Spleen (tissue), 13 donors: Measurements from ENCODE around the gene WHAMM. TPM values are rescaled to one million over a fixed set of nuclear protein-coding genes. Genes with fewer than 3 reads are reported as not detected.
A peak's percentile ranks its signal among the peaks of the same experiment; 100 is the strongest.

Experiments used
- DNase-seq: peaks from one replicate; pipeline ENCODE4 v3.0.0-alpha.2; 2020
- H3K27ac ChIP-seq, 8 donors: fragments of 200-600 bp; sonication (generic) in 7 of 8; 1 replicate in 4 of 8; 2 replicates in 4 of 8; pipeline versions ENCODE4 v1.5.0 to v1.8.0; 2016 to 2021; ENCODE audit warnings: inconsistent platforms in 4 of 8, mild to moderate bottlenecking in 4 of 8, moderate library complexity in 1 of 8
- H3K27me3 ChIP-seq, 7 donors: fragments of 200-600 bp; sonication (generic) in 6 of 7; replicated peaks in 1 of 7; 1 replicate in 4 of 7; 2 replicates in 3 of 7; pipeline versions ENCODE4 v1.5.0 to v1.8.0; 2016 to 2021; ENCODE audit warnings: inconsistent platforms in 3 of 7, mild to moderate bottlenecking in 1 of 7
- H3K36me3 ChIP-seq, 6 donors: fragments of 200-600 bp; sonication (generic) in 5 of 6; 1 replicate in 4 of 6; 2 replicates in 2 of 6; pipeline versions ENCODE4 v1.5.0 to v1.8.0; 2016 to 2021; ENCODE audit warnings: inconsistent platforms in 2 of 6
- H3K4me1 ChIP-seq, 6 donors: fragments of 200-600 bp; sonication (generic) in 5 of 6; 1 replicate in 3 of 6; 2 replicates in 3 of 6; pipeline versions ENCODE4 v1.5.0 to v1.8.0; 2016 to 2021; ENCODE audit warnings: inconsistent platforms in 3 of 6
- H3K4me3 ChIP-seq, 8 donors: fragments of 200-600 bp; sonication (generic) in 7 of 8; 1 replicate in 4 of 8; 2 replicates in 4 of 8; pipeline versions ENCODE4 v1.5.0 to v1.8.0; 2016 to 2021; ENCODE audit warnings: inconsistent platforms in 4 of 8, mild to moderate bottlenecking in 4 of 8, moderate library complexity in 2 of 8
- H3K9me3 ChIP-seq, 8 donors: fragments of 200-600 bp; sonication (generic) in 7 of 8; 1 replicate in 4 of 8; 2 replicates in 4 of 8; pipeline versions ENCODE4 v1.5.0 to v1.8.0; 2016 to 2021; ENCODE audit warnings: inconsistent platforms in 4 of 8
- POLR2A ChIP-seq, 3 donors: fragments of 450-650 bp; IDR thresholded peaks; one replicate each; pipeline ENCODE4 v1.5.1; 2017; ENCODE audit warnings: antibody characterized with exemption in 3 of 3, mild to moderate bottlenecking in 1 of 3
- POLR2AphosphoS5 ChIP-seq, 3 donors: sonication (generic); formaldehyde crosslinking; IDR thresholded peaks; one replicate each; pipeline ENCODE4 v1.5.1; 2017; ENCODE audit warnings: antibody characterized with exemption in 3 of 3
- WGBS, 5 donors: extraction: QIAGEN DNeasy Blood & Tissue Kit in 3 of 5; methylation state at CpG; one replicate each; pipeline versions ENCODE4 v1.1.5 to v1.1.7; 2013 to 2018; 5-methylcytosine and 5-hydroxymethylcytosine counted together
- intact Hi-C: fragments of 100-400 bp; cut with DNase I; formaldehyde crosslinking; loops from one replicate; pipeline ENCODE4 v1.15.0; 2023; ENCODE audit warnings: low total_unique reads
- long read RNA-seq, 2 donors: transcript quantifications; one replicate each; lab custom pipeline, GENCODE V29; 2026
- polyA plus RNA-seq, 3 donors: library from polyadenylated mRNA; stranded (reverse); fragments of 200-250 nt; gene quantifications; one replicate each; pipeline ENCODE4 v1.2.1, GENCODE V29; 2013
- total RNA-seq, 7 donors: library from RNA; depleted of rRNA in 3 of 7; stranded (reverse); fragments of >200 nt in 3 of 7; fragmentation: NEBNext Ultra II Directional in 4 of 7; extraction: Animal tissue kit (Norgen Biotek cat#: 25700) in 4 of 7; gene quantifications; one replicate each; pipeline versions ENCODE4 v1.1.0 to v1.2.1, GENCODE V29; 2016 to 2021
- TF ChIP-seq, protein P1 (sequence below), 11 experiments: fragments of 200-600 bp in 7 of 11; fragments of 450-650 bp in 4 of 11; sonication (generic) in 4 of 11; IDR thresholded peaks in 8 of 11; conservative IDR thresholded peaks in 3 of 11; 1 replicate in 7 of 11; 2 replicates in 4 of 11; pipeline versions ENCODE4 v1.4.0 to v1.8.0; 2016 to 2021; ENCODE audit warnings: antibody characterized with exemption in 11 of 11, inconsistent platforms in 4 of 11, mild to moderate bottlenecking in 1 of 11
- donor health status: healthy with polysubstance abuse.
- donor health status: DM: no; HTN: no; CAD: no; lungs with moderate emphysema.
- donor health status: DM: no; HTN: no; CAD: no.
- donor health status: Bipolar disorder and iron deficiency.
- donor health status: healthy.
- donor health status: DM: no; HTN: no; CAD: no.
- donor health status: DM: yes; HTN: yes; CAD: no.

WHAMM gene, protein sequence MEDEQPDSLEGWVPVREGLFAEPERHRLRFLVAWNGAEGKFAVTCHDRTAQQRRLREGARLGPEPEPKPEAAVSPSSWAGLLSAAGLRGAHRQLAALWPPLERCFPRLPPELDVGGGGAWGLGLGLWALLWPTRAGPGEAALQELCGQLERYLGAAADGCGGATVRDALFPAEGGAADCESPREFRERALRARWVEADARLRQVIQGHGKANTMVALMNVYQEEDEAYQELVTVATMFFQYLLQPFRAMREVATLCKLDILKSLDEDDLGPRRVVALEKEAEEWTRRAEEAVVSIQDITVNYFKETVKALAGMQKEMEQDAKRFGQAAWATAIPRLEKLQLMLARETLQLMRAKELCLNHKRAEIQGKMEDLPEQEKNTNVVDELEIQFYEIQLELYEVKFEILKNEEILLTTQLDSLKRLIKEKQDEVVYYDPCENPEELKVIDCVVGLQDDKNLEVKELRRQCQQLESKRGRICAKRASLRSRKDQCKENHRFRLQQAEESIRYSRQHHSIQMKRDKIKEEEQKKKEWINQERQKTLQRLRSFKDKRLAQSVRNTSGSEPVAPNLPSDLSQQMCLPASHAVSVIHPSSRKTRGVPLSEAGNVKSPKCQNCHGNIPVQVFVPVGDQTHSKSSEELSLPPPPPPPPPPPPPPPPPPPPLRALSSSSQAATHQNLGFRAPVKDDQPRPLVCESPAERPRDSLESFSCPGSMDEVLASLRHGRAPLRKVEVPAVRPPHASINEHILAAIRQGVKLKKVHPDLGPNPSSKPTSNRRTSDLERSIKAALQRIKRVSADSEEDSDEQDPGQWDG
- total RNA-seq (10 to 100 TPM; 10.8 to 14.1 (median 12.8) TPM), polyA plus RNA-seq (1 to 10 TPM; 3.3 to 5.7 (median 4.4) TPM)
- long read RNA-seq, donor 1, full-length matches to known transcripts = 1 of 24 reads
- long read RNA-seq, donor 1, partial matches to known transcripts = 23 of 24 reads
- long read RNA-seq, donor 1, other reads (novel, unspliced or antisense) = 0 of 24 reads
- long read RNA-seq, donor 2 = 0 reads

DNA sequence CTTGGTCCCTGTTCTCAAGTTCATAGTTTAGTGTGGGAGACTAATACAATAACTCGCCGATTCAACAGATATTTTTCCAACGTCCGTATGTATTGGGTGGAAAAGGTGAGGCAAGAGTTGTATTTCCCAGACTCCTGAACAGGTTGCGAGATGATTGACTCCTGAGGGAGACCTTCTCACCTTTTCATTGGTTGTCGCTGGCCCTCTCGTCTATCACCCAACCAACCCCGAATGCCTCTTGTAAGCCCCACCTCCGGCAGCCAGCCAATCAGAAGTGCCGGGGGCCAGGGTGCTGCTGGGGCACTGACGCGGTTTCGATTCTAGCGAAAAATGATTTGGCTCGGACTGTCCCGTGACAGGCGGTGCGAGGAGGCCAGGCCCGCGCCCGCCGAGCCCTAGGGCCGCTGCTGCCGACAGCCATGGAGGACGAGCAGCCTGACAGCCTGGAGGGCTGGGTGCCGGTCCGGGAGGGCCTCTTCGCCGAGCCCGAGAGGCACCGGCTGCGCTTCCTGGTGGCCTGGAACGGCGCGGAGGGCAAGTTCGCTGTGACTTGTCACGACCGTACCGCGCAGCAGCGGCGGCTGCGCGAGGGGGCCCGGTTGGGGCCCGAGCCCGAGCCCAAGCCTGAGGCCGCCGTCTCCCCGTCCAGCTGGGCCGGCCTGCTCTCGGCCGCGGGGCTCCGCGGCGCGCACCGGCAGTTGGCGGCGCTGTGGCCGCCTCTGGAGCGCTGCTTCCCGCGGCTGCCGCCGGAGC is at the start of gene WHAMM:
TSS of gene WHAMM (plus strand) at position 321 of the 753 bp plus-strand sequence. CDS start at position 420, 99 bp downstream.
- Histone ChIP-seq H3K9me3 (no peaks in the 10 kb centered on the region), H3K27ac (peak within 1 kb of the TSS; percentile 96 to 100 (median 100)), H3K36me3 (peaks cover 0 to 26% (median 11%) of the 10 kb centered on the region in 6 donors), H3K4me3 (peak within 1 kb of the TSS; percentile 85 to 95 (median 90)), H3K27me3 (no peaks in the 10 kb centered on the region), H3K4me1 (peaks cover 19 to 64% (median 39%) of the 10 kb centered on the region in 6 donors)
- WGBS, 5 donors = 0 to 1% (median 0%) methylated on average over 39 to 67 of the region's 67 CpGs
- TF ChIP-seq POLR2AphosphoS5 (IDR thresholded peaks at IDR 0.05) (peak; percentile 97 to 99 (median 99)), POLR2A (IDR thresholded peaks at IDR 0.05) (peak; percentile 83 to 94 (median 83))
- TF ChIP-seq, protein P1, sequence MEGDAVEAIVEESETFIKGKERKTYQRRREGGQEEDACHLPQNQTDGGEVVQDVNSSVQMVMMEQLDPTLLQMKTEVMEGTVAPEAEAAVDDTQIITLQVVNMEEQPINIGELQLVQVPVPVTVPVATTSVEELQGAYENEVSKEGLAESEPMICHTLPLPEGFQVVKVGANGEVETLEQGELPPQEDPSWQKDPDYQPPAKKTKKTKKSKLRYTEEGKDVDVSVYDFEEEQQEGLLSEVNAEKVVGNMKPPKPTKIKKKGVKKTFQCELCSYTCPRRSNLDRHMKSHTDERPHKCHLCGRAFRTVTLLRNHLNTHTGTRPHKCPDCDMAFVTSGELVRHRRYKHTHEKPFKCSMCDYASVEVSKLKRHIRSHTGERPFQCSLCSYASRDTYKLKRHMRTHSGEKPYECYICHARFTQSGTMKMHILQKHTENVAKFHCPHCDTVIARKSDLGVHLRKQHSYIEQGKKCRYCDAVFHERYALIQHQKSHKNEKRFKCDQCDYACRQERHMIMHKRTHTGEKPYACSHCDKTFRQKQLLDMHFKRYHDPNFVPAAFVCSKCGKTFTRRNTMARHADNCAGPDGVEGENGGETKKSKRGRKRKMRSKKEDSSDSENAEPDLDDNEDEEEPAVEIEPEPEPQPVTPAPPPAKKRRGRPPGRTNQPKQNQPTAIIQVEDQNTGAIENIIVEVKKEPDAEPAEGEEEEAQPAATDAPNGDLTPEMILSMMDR (IDR thresholded peaks at IDR 0.05 in 8 of 11, conservative IDR thresholded peaks at IDR 0.05 in 3 of 11) = peak in 2 of 11 experiments; percentile 12 to 19
- intact Hi-C loops = no loop called here
- DNase-seq = peak; percentile 98

DNA sequence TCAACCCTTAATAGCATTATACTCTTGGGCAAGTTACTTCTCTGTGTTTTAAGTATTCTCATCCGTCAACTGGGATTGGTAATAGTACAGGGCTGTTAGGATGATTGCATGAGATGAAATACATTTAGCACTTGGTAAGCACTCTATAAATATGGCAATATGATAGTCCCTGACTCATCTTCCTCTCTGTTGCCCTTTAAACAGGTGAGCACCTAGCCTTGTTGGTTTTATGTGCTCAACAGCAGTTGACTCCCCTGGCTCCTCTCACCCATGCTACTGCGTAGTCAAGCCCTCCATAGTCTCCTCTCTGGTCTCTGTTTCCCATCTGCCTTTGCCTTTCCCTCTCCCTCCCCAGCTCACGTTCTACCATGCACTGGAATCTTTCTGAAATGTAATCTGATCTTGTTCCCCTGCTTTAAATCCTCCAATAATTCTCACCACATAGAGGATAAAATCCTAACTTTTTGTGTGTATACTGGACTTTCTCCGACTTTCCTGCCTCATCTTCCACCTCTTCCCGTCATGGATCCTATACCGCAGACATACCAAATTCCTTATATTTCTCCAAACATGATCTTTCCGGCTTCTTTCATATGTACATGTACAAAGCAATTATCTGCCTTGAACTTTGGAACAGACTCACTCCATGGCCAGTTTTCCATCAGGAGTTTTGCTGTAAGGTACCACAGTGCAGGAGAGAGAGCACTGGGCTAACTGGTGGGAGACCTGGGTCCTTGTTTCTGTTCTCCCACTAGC is 45.9 kb upstream of the WHAMM start:
- Histone ChIP-seq H3K4me1 (no peaks in the 10 kb centered on the region), H3K4me3 (no peak overlapping the region), H3K9me3 (no peaks in the 10 kb centered on the region), H3K27me3 (no peaks in the 10 kb centered on the region), H3K27ac (no peak overlapping the region), H3K36me3 (peaks cover 0 to 78% (median 11%) of the 10 kb centered on the region in 6 donors)
- 89 to 96% (median 96%) methylated on average over 7 of the region's 7 CpGs for WGBS, 5 donors
- no peak for DNase-seq
- TF ChIP-seq POLR2AphosphoS5 (IDR thresholded peaks at IDR 0.05) = no peak
- no peak for TF ChIP-seq POLR2A (IDR thresholded peaks at IDR 0.05)
- TF ChIP-seq, protein P1 (IDR thresholded peaks at IDR 0.05 in 8 of 11, conservative IDR thresholded peaks at IDR 0.05 in 3 of 11) = no peak
- intact Hi-C loops = no loop called here

DNA sequence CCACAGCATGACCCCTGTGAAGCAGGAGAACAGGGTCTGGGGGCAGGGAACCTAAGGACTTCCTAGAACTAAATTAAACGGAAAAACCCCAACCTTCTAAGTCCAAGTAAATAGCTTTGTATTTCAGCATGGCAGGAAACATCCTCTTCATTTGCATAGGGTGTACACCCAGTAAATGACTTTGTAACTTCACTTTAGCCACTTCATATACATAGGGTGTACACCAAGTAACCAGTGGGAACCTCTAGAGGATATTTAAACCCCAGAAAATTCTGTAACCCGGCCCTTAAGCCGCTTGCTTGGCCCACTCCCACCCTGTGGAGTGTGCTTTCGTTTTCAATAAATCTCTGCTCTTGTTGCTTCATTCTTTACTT is 45.3 kb upstream of the WHAMM start:
- Histone ChIP-seq H3K36me3 (peaks cover 0 to 72% (median 6%) of the 10 kb centered on the region in 6 donors), H3K27ac (no peak overlapping the region), H3K9me3 (no peaks in the 10 kb centered on the region), H3K27me3 (no peaks in the 10 kb centered on the region), H3K4me3 (no peak overlapping the region), H3K4me1 (no peaks in the 10 kb centered on the region)
- 84 to 92% (median 88%) methylated on average over 4 of the region's 4 CpGs for WGBS, 5 donors
- intact Hi-C loops = no loop called here
- no peak for DNase-seq
- TF ChIP-seq, protein P1 (IDR thresholded peaks at IDR 0.05 in 8 of 11, conservative IDR thresholded peaks at IDR 0.05 in 3 of 11) = no peak
